ENCODE measurements around the gene TMED1.

The TMED1 gene

DNA sequence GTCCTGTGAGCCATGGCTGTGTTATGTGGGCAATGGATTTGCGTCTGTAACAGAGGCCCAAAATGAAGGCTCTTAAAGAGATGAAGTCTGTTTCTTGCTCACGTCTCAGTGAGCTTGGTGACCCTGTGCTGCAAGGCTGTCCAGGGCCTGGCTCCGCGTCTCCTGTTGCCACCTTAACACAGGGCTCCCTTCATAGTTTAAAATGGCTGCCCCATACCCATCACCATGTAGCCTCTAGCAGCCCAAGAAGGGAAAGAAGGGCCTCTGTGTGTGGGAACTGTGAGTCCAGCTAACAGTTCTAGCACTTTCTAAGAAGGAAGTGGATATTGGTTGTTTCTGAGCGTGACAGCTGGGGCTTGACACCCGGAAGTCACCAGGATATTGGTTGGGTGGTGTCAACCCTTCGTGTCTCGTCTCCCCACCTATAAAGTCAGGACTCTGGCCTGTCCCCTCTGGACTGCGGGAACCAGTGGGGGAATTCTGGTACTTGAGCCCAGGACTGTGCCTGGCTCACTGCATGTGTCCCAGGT lies 20.9 kb downstream of the TMED1 start:
- Mint-ChIP-seq H3K4me3 (no peak overlapping the region), H3K27ac (peak overlapping the region; percentile 69), H3K27me3 (ENCODE audit: low read depth) (no peaks in the 10 kb centered on the region), H3K9me3 (no peaks in the 10 kb centered on the region), H3K36me3 (ENCODE audit: low read depth) (peaks cover 29% of the 10 kb centered on the region), H3K4me1 (ENCODE audit: low read depth) (peaks cover 20% of the 10 kb centered on the region)

DNA sequence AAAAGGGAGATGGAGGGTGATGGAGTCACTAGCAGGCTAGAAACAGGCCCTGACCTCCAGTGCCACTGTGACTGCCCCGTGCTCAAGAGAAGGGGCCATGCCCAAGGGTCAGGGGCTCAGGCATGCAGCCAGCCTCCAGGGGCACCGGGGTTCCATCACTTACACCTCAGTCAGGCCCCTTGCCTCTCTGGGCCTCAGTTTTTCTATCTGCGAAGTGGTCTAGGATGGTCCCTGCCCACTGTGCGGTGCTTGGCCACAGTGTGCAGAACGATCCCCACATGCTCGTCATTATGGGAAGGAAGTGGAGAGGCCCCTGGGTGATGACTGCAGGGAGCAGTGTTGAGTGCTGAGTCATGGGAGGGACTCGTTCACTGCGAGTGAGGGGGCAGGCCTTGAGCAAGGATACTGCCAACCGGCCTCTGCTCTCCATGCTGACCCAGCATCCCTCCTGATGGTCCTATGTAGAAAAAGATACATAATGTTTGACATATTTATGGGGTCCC lies 23.1 kb downstream of the TMED1 start:
- H3K4me3 Mint-ChIP-seq: peak overlapping the region; percentile 42
- peaks cover 6% of the 10 kb centered on the region for H3K9me3 Mint-ChIP-seq
- no peaks in the 10 kb centered on the region for H3K27me3 Mint-ChIP-seq (ENCODE audit: low read depth)
- H3K4me1 Mint-ChIP-seq (ENCODE audit: low read depth): peaks cover 39% of the 10 kb centered on the region
- peak overlapping the region; percentile 91 for H3K27ac Mint-ChIP-seq
- peaks cover 38% of the 10 kb centered on the region for H3K36me3 Mint-ChIP-seq (ENCODE audit: low read depth)

DNA sequence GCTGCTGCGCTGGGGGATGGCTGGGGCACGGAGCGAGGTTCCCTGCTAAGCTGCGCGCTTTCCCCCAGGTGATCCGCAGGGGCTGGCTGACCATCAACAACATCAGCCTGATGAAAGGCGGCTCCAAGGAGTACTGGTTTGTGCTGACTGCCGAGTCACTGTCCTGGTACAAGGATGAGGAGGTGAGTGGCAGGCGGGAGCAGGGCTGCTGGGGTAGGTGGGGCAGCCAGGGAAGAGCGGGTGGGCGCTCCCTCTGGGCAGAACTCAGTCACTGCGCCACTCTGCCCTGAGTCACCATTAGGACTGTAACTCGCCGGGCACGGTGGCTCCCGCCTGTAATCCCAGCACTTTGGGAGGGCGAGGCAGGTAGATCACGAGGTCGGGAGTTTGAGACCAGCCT lies 23.8 kb downstream of the TMED1 start:
- peaks cover 6% of the 10 kb centered on the region for H3K9me3 Mint-ChIP-seq
- peak overlapping the region; percentile 59 for H3K27ac Mint-ChIP-seq
- no peak overlapping the region for H3K4me3 Mint-ChIP-seq
- H3K27me3 Mint-ChIP-seq (ENCODE audit: low read depth): no peaks in the 10 kb centered on the region
- peaks cover 39% of the 10 kb centered on the region for H3K36me3 Mint-ChIP-seq (ENCODE audit: low read depth)
- peaks cover 40% of the 10 kb centered on the region for H3K4me1 Mint-ChIP-seq (ENCODE audit: low read depth)

DNA sequence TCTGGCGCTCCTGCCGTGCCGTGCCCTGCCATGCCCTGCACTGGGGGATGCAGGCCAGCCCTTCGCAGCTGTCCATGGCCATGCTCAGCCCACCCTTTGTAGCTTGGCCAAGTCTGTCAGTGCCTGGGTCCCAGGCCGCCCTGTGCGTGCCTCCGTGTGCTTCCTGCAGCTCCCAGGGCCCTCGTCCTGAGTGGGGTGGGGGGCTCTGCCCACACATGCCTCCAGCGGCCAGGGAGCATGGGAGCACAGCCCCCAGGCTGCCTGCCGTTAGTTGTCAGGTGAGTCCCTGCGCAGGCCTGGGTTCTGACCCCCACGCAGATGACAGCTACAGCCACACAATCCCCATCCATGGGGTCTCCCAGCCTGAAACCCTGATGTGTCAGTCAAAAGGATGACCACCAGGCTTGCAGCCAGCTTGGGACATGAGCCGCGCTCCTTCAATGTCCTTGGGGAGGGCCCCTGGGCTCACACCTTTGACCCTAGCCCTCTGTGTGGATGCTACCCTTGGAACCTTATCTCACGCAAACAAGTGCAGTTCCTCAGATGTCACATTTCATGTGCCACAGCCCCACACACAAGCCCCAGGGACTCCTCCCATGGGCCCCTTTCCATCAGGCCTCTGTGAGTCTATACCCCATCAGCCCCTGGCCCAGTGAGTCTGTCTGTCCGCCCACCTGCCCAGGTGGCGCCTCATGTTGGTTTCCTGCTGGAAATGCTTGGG lies 24.5 kb downstream of the TMED1 start:
- no peak overlapping the region for H3K4me3 Mint-ChIP-seq
- peaks cover 6% of the 10 kb centered on the region for H3K9me3 Mint-ChIP-seq
- H3K27me3 Mint-ChIP-seq (ENCODE audit: low read depth): no peaks in the 10 kb centered on the region
- peak overlapping the region; percentile 41 for H3K27ac Mint-ChIP-seq
- H3K4me1 Mint-ChIP-seq (ENCODE audit: low read depth): peaks cover 40% of the 10 kb centered on the region
- peaks cover 39% of the 10 kb centered on the region for H3K36me3 Mint-ChIP-seq (ENCODE audit: low read depth)

DNA sequence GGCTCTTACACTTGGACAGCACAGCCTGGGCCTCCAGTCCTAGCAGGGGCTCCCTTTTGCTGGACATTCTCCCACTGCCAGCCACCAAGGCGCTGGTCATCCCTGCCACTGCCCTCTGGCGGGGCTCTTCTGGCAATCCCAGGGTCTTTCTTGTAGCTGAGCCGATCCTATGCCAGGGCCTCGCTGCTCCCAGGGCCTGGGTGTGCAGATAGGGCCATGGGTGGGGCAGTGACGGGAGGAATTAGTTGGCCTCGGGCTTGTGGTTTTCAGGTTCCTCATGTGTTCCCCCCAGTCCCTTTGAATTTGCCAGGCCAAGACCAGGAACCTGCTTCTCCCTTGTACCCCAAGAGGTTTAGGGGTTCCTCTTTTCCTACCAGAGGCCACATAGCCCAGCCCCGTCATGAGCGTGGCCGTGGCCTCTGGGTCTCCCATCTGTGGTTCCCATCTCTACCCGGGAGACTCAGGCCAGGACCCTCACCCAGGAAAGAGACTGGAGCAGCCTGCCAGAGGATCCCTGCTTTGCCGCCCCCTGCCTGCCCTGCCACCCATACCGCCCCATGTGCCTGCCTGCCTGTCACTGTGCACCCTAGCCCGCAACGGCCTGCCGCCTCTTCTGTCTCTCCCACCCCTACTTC lies 26.2 kb downstream of the TMED1 start:
- H3K9me3 Mint-ChIP-seq: peaks cover 6% of the 10 kb centered on the region
- no peaks in the 10 kb centered on the region for H3K27me3 Mint-ChIP-seq (ENCODE audit: low read depth)
- H3K27ac Mint-ChIP-seq: peak overlapping the region; percentile 85
- H3K4me1 Mint-ChIP-seq (ENCODE audit: low read depth): peaks cover 36% of the 10 kb centered on the region
- H3K36me3 Mint-ChIP-seq (ENCODE audit: low read depth): peaks cover 45% of the 10 kb centered on the region
- H3K4me3 Mint-ChIP-seq: no peak overlapping the region

DNA sequence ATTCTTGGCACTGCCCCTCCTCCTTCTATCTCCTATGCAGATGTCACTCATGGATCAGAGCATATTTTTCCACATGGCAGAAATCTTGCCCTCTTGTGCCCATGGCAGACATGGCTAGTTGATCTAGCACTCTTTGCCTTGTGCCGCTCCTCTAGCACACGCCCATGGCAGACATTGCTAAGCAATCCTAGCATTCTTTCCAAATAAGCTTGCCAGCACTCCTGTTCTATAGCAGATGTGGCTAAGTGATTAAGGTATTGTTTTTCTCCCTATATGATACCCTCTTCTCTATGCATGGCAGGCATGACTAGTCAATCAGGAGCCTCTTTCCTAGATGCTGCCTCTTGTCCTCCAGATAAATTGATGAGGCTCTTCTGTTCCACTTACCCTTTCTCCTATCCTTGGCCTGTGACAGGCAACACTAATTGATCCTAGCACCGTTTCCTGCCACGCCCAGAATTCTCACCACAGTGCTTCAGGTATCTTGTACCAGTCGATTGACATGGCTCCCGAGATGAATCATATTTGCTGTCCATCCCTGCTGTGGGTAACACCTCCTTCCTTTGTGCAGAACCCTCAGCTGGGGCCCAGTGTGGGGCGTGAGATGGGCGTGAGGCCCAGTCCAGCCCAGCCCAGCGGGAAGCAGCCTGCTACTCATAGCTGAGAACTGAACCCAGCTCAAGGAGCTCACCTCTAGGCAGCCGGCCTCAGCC lies 26.9 kb downstream of the TMED1 start:
- Mint-ChIP-seq H3K27me3 (ENCODE audit: low read depth) (no peaks in the 10 kb centered on the region), H3K36me3 (ENCODE audit: low read depth) (peaks cover 47% of the 10 kb centered on the region), H3K9me3 (peaks cover 6% of the 10 kb centered on the region), H3K27ac (peak overlapping the region; percentile 85), H3K4me1 (ENCODE audit: low read depth) (peaks cover 33% of the 10 kb centered on the region), H3K4me3 (peak overlapping the region; percentile 58)

DNA sequence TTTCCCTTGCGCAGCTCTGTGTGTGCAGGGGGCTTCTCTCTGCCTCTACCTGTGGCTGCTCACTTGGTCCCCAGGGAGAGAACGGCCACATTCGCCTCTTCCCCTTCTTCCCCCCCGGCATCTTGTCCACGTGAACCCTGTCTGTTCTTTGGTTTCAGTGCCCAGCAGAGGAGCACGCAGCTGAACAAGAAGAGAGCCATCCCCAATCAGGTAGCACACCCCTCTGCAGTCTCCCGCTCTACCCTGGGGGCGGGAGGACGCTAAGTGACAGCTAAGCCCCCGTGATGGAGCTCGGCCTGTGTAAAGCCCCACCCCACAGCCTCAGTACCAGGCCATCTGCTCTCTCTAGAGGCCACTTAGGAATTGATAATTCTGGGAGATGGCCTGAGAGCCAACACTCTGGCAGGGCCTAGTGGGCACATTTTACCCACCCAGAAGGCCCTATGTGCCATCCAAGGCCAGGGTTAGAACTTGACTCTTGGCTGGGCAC lies 30.2 kb downstream of the TMED1 start:
- H3K4me3 Mint-ChIP-seq: no peak overlapping the region
- H3K4me1 Mint-ChIP-seq (ENCODE audit: low read depth): peaks cover 25% of the 10 kb centered on the region
- H3K36me3 Mint-ChIP-seq (ENCODE audit: low read depth): peaks cover 48% of the 10 kb centered on the region
- peaks cover 6% of the 10 kb centered on the region for H3K9me3 Mint-ChIP-seq
- no peaks in the 10 kb centered on the region for H3K27me3 Mint-ChIP-seq (ENCODE audit: low read depth)
- no peak overlapping the region for H3K27ac Mint-ChIP-seq

DNA sequence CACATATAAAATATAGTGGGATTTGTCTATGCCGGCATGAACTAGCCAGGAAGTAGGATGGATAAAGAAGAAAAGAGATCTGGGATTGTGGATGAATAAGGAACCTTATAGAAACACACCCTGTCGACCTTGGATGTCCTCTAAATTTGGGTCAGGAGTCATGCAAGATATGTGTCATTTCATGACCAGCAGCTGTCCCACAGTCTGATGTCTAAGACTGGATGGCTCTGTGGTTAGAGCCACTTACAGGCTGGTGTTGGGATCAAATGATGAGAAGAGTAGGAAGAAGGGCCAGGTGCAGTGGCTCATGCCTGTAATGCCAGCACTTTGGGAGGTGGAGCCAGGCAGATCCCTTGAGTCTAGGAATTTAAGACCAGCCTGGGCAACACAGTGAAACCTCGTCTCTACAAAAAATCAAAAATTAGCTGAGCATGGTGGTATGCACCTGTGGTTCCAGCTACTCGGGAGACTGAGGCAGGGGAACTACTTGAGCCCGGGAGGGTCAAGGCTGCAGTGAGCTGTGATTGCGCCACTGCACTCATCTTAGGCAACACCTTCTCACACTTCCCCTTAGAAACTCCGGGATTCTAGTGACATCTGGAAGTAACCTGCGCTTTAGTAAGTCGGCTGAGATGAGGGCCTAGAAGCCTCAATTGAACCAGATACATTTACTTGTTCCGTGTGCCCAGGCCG lies 30.8 kb downstream of the TMED1 start:
- Mint-ChIP-seq H3K27ac (no peak overlapping the region), H3K4me3 (no peak overlapping the region), H3K27me3 (ENCODE audit: low read depth) (no peaks in the 10 kb centered on the region), H3K4me1 (ENCODE audit: low read depth) (peaks cover 23% of the 10 kb centered on the region), H3K9me3 (peaks cover 6% of the 10 kb centered on the region), H3K36me3 (ENCODE audit: low read depth) (peaks cover 50% of the 10 kb centered on the region)

DNA sequence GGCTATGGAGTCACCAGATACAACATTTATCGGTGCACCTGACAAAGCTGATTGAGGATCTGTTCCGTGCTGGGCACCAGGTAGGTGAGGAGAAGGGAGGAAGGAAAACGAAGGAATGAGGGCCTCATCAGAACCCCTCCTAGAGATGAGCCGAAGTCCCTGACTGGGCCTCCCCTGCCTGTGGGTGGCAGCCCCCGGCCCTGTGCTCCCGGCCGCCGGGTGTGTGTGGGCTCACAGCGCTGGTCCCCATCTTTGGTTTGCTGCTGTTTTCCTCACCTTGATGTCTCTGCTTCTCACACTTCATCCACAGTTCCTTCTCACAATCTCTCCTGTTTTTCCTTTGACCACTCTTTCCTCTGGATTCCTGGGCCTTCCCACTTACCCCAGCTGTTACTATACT lies 32.8 kb downstream of the TMED1 start:
- peaks cover 44% of the 10 kb centered on the region for H3K36me3 Mint-ChIP-seq (ENCODE audit: low read depth)
- no peaks in the 10 kb centered on the region for H3K27me3 Mint-ChIP-seq (ENCODE audit: low read depth)
- H3K9me3 Mint-ChIP-seq: no peaks in the 10 kb centered on the region
- peaks cover 21% of the 10 kb centered on the region for H3K4me1 Mint-ChIP-seq (ENCODE audit: low read depth)
- no peak overlapping the region for H3K27ac Mint-ChIP-seq
- no peak overlapping the region for H3K4me3 Mint-ChIP-seq

DNA sequence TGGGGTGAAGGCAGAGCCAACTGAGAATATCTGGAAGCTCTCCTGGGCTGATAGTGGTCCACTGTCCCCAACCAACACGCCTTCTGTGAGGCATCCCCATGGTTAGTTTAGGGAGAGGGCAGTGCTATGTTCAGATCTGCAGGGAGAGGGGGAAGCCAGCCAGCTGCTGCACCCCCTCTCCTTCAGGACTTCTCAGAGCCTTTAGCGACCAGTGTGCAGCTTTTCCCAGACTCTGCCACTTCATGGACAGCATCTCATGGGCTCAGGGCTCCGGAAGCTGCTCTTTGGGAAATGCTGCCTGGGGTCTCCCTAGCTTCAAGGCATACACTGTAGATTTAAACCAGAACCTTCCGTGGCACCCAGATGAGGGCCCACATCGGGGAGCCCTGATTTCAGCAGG lies 33.5 kb downstream of the TMED1 start:
- Mint-ChIP-seq H3K27ac (no peak overlapping the region), H3K4me1 (ENCODE audit: low read depth) (peaks cover 25% of the 10 kb centered on the region), H3K36me3 (ENCODE audit: low read depth) (peaks cover 46% of the 10 kb centered on the region), H3K9me3 (no peaks in the 10 kb centered on the region), H3K27me3 (ENCODE audit: low read depth) (no peaks in the 10 kb centered on the region), H3K4me3 (no peak overlapping the region)

DNA sequence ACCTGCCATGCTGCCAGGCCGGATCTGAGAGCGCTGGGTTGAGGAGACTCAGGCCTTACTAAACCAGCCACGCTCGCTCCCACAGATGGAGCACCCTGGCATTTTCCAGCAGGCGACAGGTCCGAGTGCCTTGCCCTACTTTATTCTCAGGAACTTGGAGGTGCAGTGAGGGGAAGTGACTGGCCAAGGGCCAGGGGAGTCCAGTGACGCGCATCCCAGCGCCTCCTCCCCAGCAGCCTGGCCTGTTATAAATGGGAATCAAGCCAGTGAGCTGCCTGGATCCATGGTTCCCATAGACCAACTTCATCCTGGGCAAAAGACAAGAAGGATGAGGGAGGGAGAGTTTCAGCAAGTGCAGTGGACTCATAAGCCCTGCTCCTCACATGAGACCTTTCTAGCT lies 35.5 kb downstream of the TMED1 start:
- Mint-ChIP-seq H3K36me3 (ENCODE audit: low read depth) (peaks cover 49% of the 10 kb centered on the region), H3K9me3 (no peaks in the 10 kb centered on the region), H3K27me3 (ENCODE audit: low read depth) (no peaks in the 10 kb centered on the region), H3K4me3 (no peak overlapping the region), H3K27ac (peak overlapping the region; percentile 36), H3K4me1 (ENCODE audit: low read depth) (peaks cover 31% of the 10 kb centered on the region)

DNA sequence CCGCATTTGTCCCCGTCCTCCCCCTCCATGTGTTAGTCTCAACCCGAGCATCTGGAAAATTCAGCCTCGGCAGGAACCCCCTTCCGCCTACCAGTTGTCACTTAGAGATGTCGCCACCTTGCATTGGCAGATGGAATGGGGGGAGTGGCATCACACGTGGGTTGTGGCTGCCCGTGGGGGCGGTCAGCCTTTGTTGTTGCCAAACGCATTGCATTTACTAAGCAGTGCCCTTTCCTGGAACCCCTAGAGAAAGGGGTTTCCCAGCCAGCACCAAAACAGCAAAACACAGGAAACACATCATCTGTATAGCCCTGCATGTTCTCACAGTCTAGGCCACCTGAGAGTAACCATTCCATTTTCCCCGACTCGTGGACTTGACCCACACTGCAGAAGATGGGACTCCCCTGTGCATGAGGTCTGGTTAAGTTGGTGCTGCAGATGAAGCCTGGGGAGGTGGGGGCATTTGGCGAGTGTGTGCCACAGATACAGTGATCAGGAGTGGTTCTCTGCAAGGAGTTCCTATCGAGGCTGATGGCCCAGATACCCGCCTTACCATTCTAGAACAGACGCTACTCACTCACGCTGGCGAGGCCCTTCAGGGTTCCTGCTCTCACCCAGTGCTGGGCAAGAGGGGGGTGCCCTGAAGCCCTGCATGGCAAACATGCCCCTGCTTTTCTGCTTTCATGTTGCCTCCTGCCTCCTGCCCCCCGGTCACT lies 38.3 kb downstream of the TMED1 start:
- H3K9me3 Mint-ChIP-seq: no peaks in the 10 kb centered on the region
- H3K27ac Mint-ChIP-seq: peak overlapping the region; percentile 96
- no peaks in the 10 kb centered on the region for H3K27me3 Mint-ChIP-seq (ENCODE audit: low read depth)
- H3K4me1 Mint-ChIP-seq (ENCODE audit: low read depth): peaks cover 49% of the 10 kb centered on the region
- peaks cover 46% of the 10 kb centered on the region for H3K36me3 Mint-ChIP-seq (ENCODE audit: low read depth)
- H3K4me3 Mint-ChIP-seq: peak overlapping the region; percentile 82

DNA sequence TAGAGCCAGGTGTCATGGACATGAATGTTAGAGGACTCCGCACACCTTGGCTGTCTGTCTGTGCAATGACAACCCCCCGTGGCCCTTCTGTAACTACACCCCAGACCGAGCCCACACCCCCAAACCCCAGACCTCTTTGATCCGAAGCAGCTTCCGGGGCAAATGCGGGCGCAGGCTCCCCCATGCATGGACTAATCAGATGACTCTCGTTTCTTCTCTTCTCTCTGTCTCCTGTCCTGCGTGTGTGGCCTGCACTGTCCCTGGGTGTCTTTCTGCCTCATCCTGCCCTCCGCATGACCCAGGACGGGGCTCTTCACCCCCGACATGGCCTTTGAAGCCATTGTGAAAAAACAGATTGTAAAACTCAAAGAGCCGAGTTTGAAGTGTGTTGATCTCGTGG lies 38.9 kb downstream of the TMED1 start:
- no peaks in the 10 kb centered on the region for H3K9me3 Mint-ChIP-seq
- peaks cover 46% of the 10 kb centered on the region for H3K36me3 Mint-ChIP-seq (ENCODE audit: low read depth)
- H3K4me3 Mint-ChIP-seq: peak overlapping the region; percentile 82
- H3K27me3 Mint-ChIP-seq (ENCODE audit: low read depth): no peaks in the 10 kb centered on the region
- peak overlapping the region; percentile 96 for H3K27ac Mint-ChIP-seq
- H3K4me1 Mint-ChIP-seq (ENCODE audit: low read depth): peaks cover 51% of the 10 kb centered on the region
